HCEC 1CT (cell line): ENCODE measurements around the gene SHC2.
"Not testable (repeated sequence)": the region's sequence is repeated elsewhere in the genome, so short reads cannot be mapped to it uniquely, and the experiment has no call there.

Experiments
- DNase-seq: peaks from one replicate; pipeline ENCODE4 v3.0.0-alpha.2; 2017

The SHC2 gene

DNA sequence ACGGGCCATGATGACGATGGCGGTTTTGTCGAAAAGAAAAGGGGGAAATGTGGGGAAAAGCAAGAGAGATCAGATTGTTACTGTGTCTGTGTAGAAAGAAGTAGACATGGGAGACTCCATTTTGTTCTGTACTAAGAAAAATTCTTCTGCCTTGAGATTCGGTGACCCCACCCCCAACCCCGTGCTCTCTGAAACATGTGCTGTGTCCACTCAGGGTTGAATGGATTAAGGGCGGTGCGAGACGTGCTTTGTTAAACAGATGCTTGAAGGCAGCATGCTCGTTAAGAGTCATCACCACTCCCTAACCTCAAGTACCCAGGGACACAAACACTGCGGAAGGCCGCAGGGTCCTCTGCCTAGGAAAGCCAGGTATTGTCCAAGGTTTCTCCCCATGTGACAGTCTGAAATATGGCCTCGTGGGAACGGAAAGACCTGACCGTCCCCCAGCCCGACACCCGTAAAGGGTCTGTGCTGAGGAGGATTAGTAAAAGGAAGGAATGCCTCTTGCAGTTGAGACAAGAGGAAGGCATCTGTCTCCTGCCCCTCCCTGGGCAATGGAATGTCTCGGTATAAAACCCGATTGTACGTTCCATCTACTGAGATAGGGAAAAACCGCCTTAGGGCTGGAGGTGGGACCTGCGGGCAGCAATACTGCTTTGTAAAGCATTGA is 74.1 kb downstream of the SHC2 start:
- DNase-seq = not testable (repeated sequence)

GRCh38 chr19:386189-386588 is 74.6 kb downstream of the SHC2 start:
- DNase-seq = not testable (repeated sequence)

- DNase-seq = no peak
These were observed 76.0 kb downstream of the SHC2 start for GRCh38 chr19:384799-385169.

- no peak for DNase-seq
These were observed 76.7 kb downstream of the SHC2 start for GRCh38 chr19:383922-384798.

- DNase-seq = no peak
These were observed 77.8 kb downstream of the SHC2 start for GRCh38 chr19:383040-383439.

DNA sequence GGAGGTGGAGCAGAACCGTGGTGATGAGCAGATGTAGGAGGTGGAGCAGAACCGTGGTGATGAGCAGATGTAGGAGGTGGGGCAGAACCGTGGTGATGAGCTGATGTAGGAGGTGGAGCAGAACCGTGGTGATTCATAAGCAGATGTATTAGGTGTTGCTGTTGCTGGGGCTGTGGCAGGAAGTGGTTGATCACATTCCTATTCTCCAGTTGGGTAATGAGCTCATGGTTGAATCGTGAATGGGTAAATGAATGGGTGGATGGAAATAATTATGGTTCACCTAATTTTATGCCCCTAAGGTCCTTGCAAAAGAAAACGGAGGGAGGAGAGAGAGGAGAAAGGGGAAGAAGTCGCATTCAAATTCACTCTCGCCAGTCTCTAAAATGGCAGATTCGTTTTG is 78.3 kb downstream of the SHC2 start:
- DNase-seq = peak; percentile 75

DNA sequence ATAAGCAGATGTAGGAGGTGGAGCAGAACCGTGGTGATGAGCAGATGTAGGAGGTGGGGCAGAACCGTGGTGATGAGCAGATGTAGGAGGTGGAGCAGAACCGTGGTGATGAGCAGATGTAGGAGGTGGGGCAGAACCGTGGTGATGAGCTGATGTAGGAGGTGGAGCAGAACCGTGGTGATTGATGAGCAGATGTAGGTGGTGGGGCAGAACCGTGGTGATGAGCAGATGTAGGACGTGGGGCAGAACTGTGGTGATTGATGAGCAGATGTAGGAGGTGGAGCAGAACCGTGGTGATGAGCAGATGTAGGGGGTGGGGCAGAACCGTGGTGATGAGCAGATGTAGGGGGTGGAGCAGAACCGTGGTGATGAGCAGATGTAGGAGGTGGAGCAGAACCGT is 78.9 kb downstream of the SHC2 start:
- not testable (repeated sequence) for DNase-seq

- not testable (repeated sequence) for DNase-seq
These were observed 80.1 kb downstream of the SHC2 start for GRCh38 chr19:380618-381219.

- no peak for DNase-seq
These were observed 81.0 kb downstream of the SHC2 start for GRCh38 chr19:379796-380195.

DNA sequence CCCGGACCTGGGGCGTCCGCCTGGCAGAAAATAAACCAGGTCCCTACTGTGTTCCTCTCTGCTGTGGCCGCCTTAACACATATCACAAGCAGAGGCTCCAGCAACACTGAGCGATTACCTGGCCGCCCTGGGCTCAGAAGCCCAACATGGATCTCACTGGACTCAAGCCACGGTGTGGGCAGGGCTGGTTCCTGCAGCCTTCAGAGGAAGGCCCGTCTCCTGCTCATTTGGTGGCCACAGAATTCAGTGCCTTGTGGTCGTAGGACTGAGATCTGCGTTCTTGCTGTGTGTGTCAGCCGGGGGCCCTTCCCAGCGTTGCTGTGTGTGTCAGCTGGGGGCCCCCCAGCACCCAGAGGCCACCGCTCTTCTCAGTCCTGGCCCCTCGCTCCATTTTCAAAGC is 82.1 kb downstream of the SHC2 start:
- no peak for DNase-seq

DNA sequence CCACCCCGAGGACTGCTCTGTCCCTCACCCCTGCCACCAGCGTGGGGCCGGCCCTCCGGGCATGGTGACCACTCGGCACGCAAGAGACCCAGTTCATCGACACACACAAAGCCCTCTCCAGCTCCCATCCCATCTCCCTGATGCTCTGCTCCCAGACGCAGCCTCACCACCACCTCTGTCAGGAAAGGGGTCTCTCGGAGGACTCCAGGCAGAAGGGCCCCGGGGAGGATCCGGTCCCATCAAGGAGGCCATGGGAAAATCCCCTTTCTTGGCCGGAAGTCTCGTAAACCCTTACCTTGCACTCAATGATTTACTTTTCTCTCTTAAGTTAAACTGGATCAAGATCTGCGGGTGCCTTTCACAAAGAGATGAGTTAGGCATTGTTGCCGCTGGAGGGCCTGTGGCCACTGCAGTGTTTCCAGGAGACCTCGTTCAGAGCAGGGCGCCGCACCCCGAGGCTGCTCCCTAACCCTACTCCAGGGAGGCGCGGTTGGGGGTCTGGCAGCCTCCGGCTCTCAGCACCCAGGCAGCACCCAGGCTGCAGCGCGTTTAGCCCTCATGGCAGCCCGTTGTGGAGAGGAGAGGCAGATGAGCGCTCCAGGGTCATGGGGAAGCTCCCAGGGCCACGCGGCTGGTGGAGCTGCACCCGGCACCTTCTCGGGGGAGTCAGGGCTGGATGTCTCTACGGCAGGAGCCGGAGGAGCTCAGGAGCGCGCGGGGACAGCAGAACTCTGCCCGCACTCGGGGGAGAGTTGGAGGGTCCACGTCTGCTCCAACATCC is 82.8 kb downstream of the SHC2 start:
- DNase-seq = peak; percentile 3

DNA sequence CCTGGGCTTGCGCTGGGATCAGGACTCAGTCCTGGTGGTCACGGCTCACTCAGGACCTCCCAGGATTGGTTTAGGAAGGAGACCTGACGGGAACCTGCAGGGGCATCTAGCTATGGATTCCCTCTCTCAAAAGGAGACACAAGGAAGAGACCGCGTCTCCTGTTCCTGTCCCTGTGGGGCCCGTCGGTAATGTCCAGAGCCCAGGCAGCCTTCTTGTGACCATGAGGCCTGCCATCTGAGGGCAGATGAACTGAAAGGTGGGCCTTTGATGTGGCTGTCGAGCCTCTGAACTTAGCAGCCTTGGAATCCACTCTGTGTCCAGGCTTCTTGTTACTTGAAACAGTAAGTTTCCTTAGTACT is 84.7 kb downstream of the SHC2 start:
- no peak for DNase-seq

- no peak for DNase-seq
These were observed 85.3 kb downstream of the SHC2 start for GRCh38 chr19:375395-376110.

GRCh38 chr19:374886-375235 is 86.0 kb downstream of the SHC2 start:
- DNase-seq = no peak

- DNase-seq = no peak
These were observed 86.5 kb downstream of the SHC2 start for GRCh38 chr19:374183-374885.

DNA sequence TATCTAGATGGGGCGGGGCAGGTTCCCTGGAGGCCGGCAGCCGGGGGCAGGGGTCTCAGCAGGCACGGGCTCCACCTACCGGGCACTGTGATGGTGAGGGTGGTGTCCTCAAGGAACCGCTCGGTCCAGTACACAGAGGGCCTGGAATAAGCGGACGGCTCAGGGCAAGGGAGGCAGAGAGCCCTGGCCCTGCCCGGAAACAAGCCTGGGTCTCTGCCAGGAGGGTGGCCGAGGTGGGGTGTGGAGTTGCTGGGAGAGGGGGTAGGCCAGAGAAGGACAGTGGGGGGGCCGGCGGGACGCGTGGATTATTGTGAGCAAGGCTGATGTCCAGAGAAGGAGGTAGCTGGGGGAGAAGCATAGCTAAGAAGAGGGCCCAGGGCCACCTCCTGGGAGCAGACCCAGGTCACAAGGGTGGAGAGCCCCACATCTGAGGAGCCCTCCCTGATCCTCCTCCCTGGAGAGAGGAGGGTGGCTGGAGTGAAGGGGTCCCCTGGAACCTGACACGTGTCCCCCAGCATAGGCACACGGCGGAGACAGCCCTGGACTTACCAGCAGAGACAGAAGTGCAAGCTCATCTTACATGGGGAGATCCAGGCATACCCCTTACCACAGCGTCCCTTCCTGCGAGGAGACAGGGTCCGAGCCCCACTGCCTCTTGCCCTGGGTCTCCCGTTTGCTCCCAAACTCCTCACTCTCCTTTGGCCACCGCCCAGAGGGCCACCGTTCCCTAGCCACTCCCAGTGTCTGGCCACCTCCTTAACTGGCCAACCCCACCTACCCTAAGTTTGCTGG is 87.2 kb downstream of the SHC2 start:
- no peak for DNase-seq

DNA sequence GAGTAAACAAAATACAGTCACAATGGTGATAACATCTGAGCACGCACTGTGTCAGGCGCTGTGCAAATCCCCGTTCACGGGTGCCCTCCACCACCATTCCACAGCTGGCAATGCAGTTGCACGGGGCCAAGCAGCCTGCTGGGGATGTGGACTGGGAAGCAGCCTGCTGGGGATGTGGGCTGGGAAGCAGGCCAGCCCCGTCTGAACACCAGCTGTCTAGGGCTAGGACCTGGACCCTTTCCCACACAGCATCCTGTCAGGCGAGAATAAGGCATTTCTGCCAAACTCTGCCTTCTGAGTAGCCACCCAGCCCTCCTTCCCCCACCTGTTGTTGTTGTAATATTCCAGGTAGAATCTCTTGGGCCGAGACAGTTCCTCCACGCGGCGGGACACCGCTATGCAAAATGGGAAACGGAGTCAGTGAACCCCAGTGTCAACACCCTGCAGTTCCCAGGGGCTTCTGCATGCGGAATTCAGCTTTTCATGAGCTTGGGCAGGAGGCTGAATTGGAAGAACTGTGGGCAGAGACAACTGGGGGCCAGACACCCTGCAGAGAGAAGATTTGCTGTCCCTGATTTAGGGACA is 88.4 kb downstream of the SHC2 start:
- DNase-seq = peak; percentile 71

GRCh38 chr19:371501-372168 is 89.2 kb downstream of the SHC2 start:
- peak; percentile 10 for DNase-seq

DNA sequence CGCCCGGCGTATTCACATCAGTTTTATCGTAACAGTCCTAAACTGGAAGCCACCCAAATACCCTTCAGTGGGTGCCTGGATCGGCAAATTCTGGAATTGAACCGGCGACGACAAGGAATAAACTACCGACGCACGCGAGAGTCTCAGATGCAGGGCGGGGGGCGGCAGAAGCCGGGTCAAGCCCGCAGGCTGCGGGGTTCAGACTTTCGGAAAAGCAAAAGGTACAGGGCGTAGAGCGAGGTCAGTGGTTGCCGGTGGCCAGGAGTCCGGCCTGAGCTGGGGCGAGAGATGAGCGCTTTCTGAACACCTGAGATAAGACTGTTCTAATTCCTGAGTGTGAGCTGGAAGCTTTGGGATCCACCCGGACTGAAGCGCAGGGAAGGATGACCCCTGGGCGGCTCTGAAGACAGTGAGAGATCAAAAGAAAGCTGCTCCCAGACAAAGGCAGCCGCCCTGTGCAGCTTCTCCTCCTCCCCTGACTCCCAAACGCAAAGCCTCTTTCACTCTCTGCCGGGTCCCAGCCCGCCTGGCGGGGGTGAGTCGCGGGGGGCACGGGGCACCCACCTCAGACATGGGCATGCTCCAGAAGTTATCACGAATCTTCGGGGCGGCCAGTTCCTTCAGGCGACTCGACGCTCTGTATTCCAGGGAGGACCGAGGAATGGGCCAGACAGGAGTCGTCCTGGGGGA is 90.0 kb downstream of the SHC2 start:
- DNase-seq = no peak

DNA sequence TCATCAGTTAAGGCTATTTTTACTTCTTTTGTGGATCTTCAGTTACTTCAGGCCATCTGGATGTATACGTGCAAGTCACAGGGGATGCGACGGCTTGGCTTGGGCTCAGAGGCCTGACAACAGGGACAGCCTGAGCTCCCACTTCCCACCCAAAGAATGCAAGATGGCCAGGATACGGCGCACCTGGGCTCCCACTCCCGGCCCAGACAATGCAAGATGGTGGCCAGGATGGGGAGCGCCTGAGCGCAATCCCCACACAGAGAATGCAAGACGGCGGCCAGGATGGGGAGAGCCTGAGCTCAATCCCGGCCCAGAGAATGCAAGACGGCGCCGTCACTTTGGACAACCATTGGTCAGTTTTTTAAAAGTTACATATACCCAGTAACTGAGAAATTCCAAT is 91.0 kb downstream of the SHC2 start:
- DNase-seq = no peak
